ENCODE data around the gene TMEM72. TPM values are rescaled to one million over a fixed set of nuclear protein-coding genes. Genes with fewer than 3 reads are reported as not detected.

TMEM72 gene
- total and polyA plus RNA-seq, 2 of the 13 experiments (the other 11 are each of a cell fraction or from before 2014, with no cell fraction given) = 0.04 TPM; not detected in 1

GRCh38 chr10:44978570-44979280 is 67.6 kb downstream of the TMEM72 start, which contains the start of gene DEPP1 (continued):
- TF ChIP-seq, protein P1, sequence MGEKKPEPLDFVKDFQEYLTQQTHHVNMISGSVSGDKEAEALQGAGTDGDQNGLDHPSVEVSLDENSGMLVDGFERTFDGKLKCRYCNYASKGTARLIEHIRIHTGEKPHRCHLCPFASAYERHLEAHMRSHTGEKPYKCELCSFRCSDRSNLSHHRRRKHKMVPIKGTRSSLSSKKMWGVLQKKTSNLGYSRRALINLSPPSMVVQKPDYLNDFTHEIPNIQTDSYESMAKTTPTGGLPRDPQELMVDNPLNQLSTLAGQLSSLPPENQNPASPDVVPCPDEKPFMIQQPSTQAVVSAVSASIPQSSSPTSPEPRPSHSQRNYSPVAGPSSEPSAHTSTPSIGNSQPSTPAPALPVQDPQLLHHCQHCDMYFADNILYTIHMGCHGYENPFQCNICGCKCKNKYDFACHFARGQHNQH (CRISPR knock-in tag; IDR thresholded peaks at IDR 0.05) = peak; percentile 99
- TF ChIP-seq TARDBP (CRISPR knock-in tag; IDR thresholded peaks at IDR 0.05) (peak; percentile 94), SMARCE1 (IDR thresholded peaks at IDR 0.05; ENCODE audit: borderline replicate concordance) (no peak), NPAS2 (CRISPR knock-in tag; IDR thresholded peaks at IDR 0.05; ENCODE audit: borderline replicate concordance) (no peak), NR0B2 (CRISPR knock-in tag; IDR thresholded peaks at IDR 0.05) (no peak), XRCC5 (optimal IDR thresholded peaks at IDR 0.05; ENCODE audit: low read length) (peak; percentile 63), TBL1XR1 (IDR thresholded peaks at IDR 0.05; ENCODE audit: borderline replicate concordance, low read length, partially characterized antibody) (peak; percentile 81), RFX1 (IDR thresholded peaks at IDR 0.05) (no peak), PBX3 (CRISPR knock-in tag; IDR thresholded peaks at IDR 0.05; ENCODE audit: borderline replicate concordance) (peak; percentile 90; the same call in 1 of the 2 replicates), RXRB (CRISPR knock-in tag; IDR thresholded peaks at IDR 0.05; ENCODE audit: borderline replicate concordance) (peak; percentile 96), GTF3A (CRISPR knock-in tag; conservative IDR thresholded peaks at IDR 0.05) (no peak), ZNF839 (CRISPR knock-in tag; IDR thresholded peaks at IDR 0.05; ENCODE audit: borderline replicate concordance) (no peak; the same call in 1 of the 2 replicates), MZF1 (CRISPR knock-in tag; IDR thresholded peaks at IDR 0.05; ENCODE audit: borderline replicate concordance) (no peak), PAWR (CRISPR knock-in tag; IDR thresholded peaks at IDR 0.05; ENCODE audit: borderline replicate concordance) (no peak), FOSL2 (CRISPR knock-in tag; IDR thresholded peaks at IDR 0.05) (peak; percentile 77; the same call in 1 of the 2 replicates), ERF (CRISPR knock-in tag; IDR thresholded peaks at IDR 0.05) (peak; percentile 90)
- TF ChIP-seq, protein P2, sequence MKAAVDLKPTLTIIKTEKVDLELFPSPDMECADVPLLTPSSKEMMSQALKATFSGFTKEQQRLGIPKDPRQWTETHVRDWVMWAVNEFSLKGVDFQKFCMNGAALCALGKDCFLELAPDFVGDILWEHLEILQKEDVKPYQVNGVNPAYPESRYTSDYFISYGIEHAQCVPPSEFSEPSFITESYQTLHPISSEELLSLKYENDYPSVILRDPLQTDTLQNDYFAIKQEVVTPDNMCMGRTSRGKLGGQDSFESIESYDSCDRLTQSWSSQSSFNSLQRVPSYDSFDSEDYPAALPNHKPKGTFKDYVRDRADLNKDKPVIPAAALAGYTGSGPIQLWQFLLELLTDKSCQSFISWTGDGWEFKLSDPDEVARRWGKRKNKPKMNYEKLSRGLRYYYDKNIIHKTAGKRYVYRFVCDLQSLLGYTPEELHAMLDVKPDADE (CRISPR knock-in tag; IDR thresholded peaks at IDR 0.05) = 0 out of 2 replicates have a peak, but pooled peaks have one; percentile 26
- TF ChIP-seq, protein P3, sequence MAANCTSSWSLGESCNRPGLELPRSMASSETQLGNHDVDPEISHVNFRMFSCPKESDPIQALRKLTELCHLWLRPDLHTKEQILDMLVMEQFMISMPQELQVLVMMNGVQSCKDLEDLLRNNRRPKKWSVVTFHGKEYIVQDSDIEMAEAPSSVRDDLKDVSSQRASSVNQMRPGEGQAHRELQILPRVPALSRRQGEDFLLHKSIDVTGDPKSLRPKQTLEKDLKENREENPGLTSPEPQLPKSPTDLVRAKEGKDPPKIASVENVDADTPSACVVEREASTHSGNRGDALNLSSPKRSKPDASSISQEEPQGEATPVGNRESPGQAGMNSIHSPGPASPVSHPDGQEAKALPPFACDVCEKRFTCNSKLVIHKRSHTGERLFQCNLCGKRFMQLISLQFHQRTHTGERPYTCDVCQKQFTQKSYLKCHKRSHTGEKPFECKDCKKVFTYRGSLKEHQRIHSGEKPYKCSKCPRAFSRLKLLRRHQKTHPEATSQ (CRISPR knock-in tag; IDR thresholded peaks at IDR 0.05; ENCODE audit: borderline replicate concordance) = no peak
- TF ChIP-seq, protein P4, sequence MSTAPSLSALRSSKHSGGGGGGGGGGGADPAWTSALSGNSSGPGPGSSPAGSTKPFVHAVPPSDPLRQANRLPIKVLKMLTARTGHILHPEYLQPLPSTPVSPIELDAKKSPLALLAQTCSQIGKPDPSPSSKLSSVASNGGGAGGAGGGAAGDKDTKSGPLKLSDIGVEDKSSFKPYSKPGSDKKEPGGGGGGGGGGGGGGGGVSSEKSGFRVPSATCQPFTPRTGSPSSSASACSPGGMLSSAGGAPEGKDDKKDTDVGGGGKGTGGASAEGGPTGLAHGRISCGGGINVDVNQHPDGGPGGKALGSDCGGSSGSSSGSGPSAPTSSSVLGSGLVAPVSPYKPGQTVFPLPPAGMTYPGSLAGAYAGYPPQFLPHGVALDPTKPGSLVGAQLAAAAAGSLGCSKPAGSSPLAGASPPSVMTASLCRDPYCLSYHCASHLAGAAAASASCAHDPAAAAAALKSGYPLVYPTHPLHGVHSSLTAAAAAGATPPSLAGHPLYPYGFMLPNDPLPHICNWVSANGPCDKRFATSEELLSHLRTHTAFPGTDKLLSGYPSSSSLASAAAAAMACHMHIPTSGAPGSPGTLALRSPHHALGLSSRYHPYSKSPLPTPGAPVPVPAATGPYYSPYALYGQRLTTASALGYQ (CRISPR knock-in tag; IDR thresholded peaks at IDR 0.05) = peak; percentile 93
- TF ChIP-seq, protein P5, sequence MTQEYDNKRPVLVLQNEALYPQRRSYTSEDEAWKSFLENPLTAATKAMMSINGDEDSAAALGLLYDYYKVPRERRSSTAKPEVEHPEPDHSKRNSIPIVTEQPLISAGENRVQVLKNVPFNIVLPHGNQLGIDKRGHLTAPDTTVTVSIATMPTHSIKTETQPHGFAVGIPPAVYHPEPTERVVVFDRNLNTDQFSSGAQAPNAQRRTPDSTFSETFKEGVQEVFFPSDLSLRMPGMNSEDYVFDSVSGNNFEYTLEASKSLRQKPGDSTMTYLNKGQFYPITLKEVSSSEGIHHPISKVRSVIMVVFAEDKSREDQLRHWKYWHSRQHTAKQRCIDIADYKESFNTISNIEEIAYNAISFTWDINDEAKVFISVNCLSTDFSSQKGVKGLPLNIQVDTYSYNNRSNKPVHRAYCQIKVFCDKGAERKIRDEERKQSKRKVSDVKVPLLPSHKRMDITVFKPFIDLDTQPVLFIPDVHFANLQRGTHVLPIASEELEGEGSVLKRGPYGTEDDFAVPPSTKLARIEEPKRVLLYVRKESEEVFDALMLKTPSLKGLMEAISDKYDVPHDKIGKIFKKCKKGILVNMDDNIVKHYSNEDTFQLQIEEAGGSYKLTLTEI (CRISPR knock-in tag; conservative IDR thresholded peaks at IDR 0.05) = no peak
